ENCODE data around the gene AHSP. TPM values are rescaled to one million over a fixed set of nuclear protein-coding genes. Genes with fewer than 3 reads are reported as not detected.
A peak's percentile ranks its signal among the peaks of the same experiment; 100 is the strongest.
"Not testable (repeated sequence)": the region's sequence is repeated elsewhere in the genome, so short reads cannot be mapped to it uniquely, and the experiment has no call there.

AHSP gene
- total RNA-seq, 2 donors from 2014 or later: not detected

GRCh38 chr16:31561426-31562233 lies 33.9 kb downstream of the AHSP start:
- Mint-ChIP-seq H3K36me3 (ENCODE audit: insufficient read depth in 2 of 2) (no peaks in the 10 kb centered on the region), H3K4me3 (no peak overlapping the region), H3K27me3 (ENCODE audit: low read depth) (peaks cover 20% of the 10 kb centered on the region), H3K27ac (no peak overlapping the region), H3K4me1 (ENCODE audit: low read depth) (no peaks in the 10 kb centered on the region), H3K9me3 (peaks cover 0 to 2% of the 10 kb centered on the region in 2 donors)
- DNase-seq (no peak), ATAC-seq (replicated peaks in 1 of 2) (no peak)

GRCh38 chr16:31568577-31569359 lies 41.1 kb downstream of the AHSP start:
- ATAC-seq (replicated peaks in 1 of 2) (peak; percentile 42 to 51), DNase-seq (no peak)
- H3K36me3 Mint-ChIP-seq (ENCODE audit: insufficient read depth in 2 of 2): peaks cover 6 to 18% of the 10 kb centered on the region in 2 donors
- no peak overlapping the region for H3K27ac Mint-ChIP-seq
- peaks cover 59% of the 10 kb centered on the region for H3K27me3 Mint-ChIP-seq (ENCODE audit: low read depth)
- H3K4me3 Mint-ChIP-seq: peak overlapping the region; percentile 53 to 58
- peaks cover 6% of the 10 kb centered on the region for H3K4me1 Mint-ChIP-seq (ENCODE audit: low read depth)
- H3K9me3 Mint-ChIP-seq: peaks cover 10 to 19% of the 10 kb centered on the region in 2 donors

- H3K27ac Mint-ChIP-seq: no peak overlapping the region
- H3K4me3 Mint-ChIP-seq: peak overlapping the region; percentile 82 to 83
- peak; percentile 9 to 14 for DNase-seq
- peak; percentile 33 to 50 for ATAC-seq (replicated peaks in 1 of 2)
- peaks cover 6% of the 10 kb centered on the region for H3K4me1 Mint-ChIP-seq (ENCODE audit: low read depth)
- H3K9me3 Mint-ChIP-seq: peaks cover 10 to 23% of the 10 kb centered on the region in 2 donors
- H3K36me3 Mint-ChIP-seq (ENCODE audit: insufficient read depth in 2 of 2): peaks cover 6 to 18% of the 10 kb centered on the region in 2 donors
- H3K27me3 Mint-ChIP-seq (ENCODE audit: low read depth): peaks cover 59% of the 10 kb centered on the region
Measured at GRCh38 chr16:31569360-31569717, 41.6 kb downstream of the AHSP start.

GRCh38 chr16:31572821-31573220 lies 45.1 kb downstream of the AHSP start:
- DNase-seq: no peak
- peaks cover 15 to 25% of the 10 kb centered on the region in 2 donors for H3K9me3 Mint-ChIP-seq
- peaks cover 6% of the 10 kb centered on the region for H3K4me1 Mint-ChIP-seq (ENCODE audit: low read depth)
- no peak overlapping the region for H3K4me3 Mint-ChIP-seq
- no peak for ATAC-seq (replicated peaks in 1 of 2)
- H3K27me3 Mint-ChIP-seq (ENCODE audit: low read depth): peaks cover 46% of the 10 kb centered on the region
- H3K36me3 Mint-ChIP-seq (ENCODE audit: insufficient read depth in 2 of 2): peaks cover 10 to 26% of the 10 kb centered on the region in 2 donors
- H3K27ac Mint-ChIP-seq: no peak overlapping the region

GRCh38 chr16:31574159-31574558 lies 46.5 kb downstream of the AHSP start:
- not testable (repeated sequence) for DNase-seq; H3K27ac Mint-ChIP-seq; H3K4me3 Mint-ChIP-seq; H3K4me1 Mint-ChIP-seq (ENCODE audit: low read depth); ATAC-seq (replicated peaks in 1 of 2)
- Mint-ChIP-seq H3K9me3 (peaks cover 19 to 28% of the 10 kb centered on the region in 2 donors), H3K27me3 (ENCODE audit: low read depth) (peaks cover 34% of the 10 kb centered on the region), H3K36me3 (ENCODE audit: insufficient read depth in 2 of 2) (peaks cover 10 to 23% of the 10 kb centered on the region in 2 donors)

- no peak for ATAC-seq (replicated peaks in 1 of 2)
Measured at GRCh38 chr16:31577411-31577810, 49.7 kb downstream of the AHSP start.

More at GRCh38 chr16:31577411-31577810, 49.7 kb downstream of the AHSP start:
- Mint-ChIP-seq H3K4me1 (ENCODE audit: low read depth) (no peaks in the 10 kb centered on the region), H3K27me3 (ENCODE audit: low read depth) (peaks cover 6% of the 10 kb centered on the region), H3K36me3 (ENCODE audit: insufficient read depth in 2 of 2) (peaks cover 6 to 20% of the 10 kb centered on the region in 2 donors), H3K27ac (no peak overlapping the region), H3K9me3 (peaks cover 21 to 24% of the 10 kb centered on the region in 2 donors), H3K4me3 (no peak overlapping the region)
- DNase-seq: no peak

Other genes starting within 250 kb of the AHSP start
- gene ITGAX, start 172.7 kb upstream of the AHSP start, total RNA-seq: 100 to 1,000 TPM in 1 of 2 donors, 10 to 100 TPM in 1; 79.3 to 146 TPM
- gene ITGAD, start 134.6 kb upstream of the AHSP start, total RNA-seq: under 1 TPM; 0.05 to 0.14 TPM
- gene COX6A2, start 99.5 kb upstream of the AHSP start, total RNA-seq: not detected
- gene ZNF843, start 85.1 kb upstream of the AHSP start, total RNA-seq: under 1 TPM; 0.38 to 0.53 TPM
- gene ARMC5, start 68.4 kb upstream of the AHSP start, total RNA-seq: 10 to 100 TPM; 11.2 to 12.2 TPM
- 1 to 10 TPM; 1.3 to 4.4 TPM for gene TGFB1I1, start 55.7 kb upstream of the AHSP start, total RNA-seq
- gene SLC5A2, start 44.8 kb upstream of the AHSP start, total RNA-seq: not detected
- gene RUSF1, start 19.5 kb upstream of the AHSP start, total RNA-seq: 10 to 100 TPM; 46.8 to 57.4 TPM

Measured in activated T-cell treated with anti-CD3 and anti-CD28 coated beads, Interleukin-2, amount 50 U/mL, for 72 hours (primary cell).